HG02852 (cell line): ENCODE data around the gene FBXO47.

ENCODE experiments used
- ATAC-seq: cut with Tn5 transposase; IDR thresholded peaks from one replicate; pipeline ENCODE4 v1.9.1; 2021; ENCODE audit warnings: mild to moderate bottlenecking, moderate library complexity; ENCODE audit not compliant: unreplicated experiment

FBXO47 gene

DNA sequence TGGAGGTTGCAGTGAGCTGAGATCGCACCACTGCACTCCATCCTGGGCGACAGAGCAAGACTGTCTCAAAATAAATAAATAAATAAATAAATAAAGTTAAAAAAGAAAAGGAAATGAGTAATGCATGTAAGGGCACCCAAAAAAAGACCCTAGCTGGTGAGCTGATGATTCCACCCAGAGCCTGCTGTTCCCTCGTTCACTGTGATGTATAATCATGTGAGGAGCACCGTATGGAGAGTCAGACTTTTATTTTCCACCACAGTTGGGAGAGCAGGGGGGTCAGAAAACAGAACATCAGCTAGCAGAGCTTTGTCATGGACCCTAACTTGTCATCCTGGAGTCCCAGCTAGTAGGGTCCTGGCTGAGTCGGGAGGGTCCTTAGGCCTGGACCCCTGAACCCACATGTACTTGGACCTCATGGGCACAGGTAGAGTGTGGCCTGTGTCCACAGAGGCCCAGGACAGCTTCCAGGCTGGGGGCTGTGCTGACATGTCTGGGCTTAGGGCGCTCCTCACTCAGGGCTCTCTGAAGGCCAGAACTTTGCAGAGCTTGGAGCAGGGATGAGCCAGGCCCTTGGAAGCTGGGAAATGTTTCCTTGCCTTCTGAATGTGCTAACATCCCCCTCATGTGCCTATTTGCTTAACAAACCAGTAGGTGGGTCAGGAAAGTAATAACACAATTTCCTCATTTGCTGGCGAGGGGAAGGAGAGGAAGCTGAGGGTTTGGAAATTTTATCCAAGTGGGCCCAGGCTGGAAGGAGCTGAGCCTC is 60.6 kb downstream of the FBXO47 start:
- ATAC-seq: no peak

DNA sequence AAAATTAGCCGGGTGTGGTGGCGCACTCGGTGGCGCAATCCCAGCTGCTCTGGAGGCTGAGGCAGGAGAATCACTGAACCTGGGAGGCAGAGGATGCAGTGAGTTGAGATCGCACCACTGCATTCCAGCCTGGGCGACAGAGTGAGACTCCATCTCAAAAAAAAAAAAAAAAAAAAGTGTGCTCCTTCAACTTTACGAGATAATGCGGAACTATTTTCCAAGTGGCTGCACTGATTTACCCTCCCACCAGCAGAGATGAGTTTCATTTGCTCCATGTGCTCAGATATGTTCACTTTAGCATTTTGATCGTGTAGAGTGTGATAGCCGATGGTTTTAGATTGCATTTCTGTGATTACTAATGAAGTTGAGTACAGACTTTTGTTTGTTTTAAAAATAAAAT is 61.8 kb downstream of the FBXO47 start:
- ATAC-seq: no peak

DNA sequence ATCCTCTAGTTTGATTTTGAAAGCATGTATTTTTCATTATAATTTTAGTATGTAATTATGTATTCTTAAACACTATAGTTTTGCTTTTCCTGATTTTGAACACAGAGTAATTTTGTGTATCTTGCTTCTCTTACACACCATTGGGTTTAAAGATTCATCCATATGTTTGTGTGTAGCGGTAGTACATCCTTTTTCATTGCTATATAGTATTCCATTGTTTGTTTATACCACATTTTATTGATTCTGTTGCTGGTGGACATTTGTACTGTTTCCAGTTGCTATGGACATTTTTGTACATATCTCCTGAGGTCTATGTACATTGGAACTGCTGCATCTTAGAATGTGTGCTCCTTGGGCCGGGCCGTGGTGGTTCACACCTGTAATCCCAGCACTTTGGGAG is 62.3 kb downstream of the FBXO47 start:
- no peak for ATAC-seq

DNA sequence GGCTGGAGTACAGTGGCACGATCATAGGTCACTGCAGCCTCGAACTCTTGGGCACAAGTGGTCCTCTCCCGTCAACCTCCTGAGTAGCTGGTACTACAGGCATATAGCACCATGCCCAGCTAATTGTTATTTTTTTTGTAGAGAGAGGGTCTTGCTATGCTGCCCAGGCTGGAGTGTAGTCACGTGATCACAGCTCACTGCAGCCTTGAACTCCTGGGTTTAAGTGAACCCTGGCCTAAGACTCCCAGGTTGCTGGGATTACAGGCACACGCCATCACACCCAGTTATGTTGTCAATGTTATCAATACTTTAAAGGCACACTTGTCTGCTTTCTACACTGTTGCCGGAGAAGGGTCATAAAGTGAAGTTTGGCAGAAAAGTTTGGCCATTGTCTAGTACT is 63.8 kb downstream of the FBXO47 start:
- ATAC-seq: no peak

DNA sequence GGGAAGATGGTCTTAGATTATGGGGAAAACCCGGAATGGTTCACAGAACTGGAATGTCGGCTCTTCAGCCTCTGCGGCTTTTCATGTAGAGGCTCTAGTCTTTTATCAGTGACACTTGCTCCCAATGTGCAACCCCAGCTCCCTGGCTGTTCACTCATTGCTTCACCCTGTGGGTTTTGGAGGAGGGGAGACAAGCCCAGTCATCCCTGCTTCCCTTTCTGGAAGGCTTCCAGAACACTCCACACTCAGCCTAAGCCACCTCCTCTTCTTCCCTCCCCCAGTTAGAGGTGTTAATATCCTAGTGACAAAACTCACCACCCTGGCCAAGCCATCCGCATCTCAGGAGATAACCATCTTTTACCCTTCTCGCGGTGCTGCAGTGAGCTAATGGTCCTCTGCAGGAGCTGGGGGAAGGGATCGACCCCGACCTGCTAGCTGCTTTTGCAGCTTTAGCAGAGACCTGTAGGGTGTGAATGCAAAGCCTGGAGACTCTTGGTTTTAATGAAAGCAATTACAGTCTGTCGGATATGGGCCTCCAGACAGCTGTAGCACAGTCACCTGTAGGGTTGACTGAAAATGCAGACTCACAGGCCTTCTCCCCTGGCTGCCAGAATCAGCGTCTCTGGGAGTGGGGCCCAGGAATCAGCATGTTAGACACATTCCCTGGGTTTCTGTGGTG is 66.1 kb downstream of the FBXO47 start:
- no peak for ATAC-seq

DNA sequence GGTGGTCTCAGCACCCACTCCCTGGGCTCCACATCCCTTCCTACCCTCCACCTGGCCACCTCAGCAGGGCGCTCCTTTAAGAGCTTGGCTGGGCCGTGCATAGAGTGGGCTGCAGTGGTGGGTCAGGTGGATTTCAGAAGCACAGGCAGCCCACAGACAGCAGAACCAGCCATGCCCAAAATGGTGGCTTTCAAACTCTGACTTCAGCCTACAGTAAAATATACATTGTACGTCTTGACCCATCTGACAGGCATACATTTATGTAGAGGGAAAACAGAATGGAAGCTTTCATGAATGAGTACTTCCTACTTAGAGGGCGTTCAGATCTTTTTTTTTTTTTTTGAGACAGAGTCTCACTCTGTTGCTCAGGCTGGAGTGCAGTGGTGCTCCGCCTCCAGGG is 67.8 kb downstream of the FBXO47 start:
- no peak for ATAC-seq

DNA sequence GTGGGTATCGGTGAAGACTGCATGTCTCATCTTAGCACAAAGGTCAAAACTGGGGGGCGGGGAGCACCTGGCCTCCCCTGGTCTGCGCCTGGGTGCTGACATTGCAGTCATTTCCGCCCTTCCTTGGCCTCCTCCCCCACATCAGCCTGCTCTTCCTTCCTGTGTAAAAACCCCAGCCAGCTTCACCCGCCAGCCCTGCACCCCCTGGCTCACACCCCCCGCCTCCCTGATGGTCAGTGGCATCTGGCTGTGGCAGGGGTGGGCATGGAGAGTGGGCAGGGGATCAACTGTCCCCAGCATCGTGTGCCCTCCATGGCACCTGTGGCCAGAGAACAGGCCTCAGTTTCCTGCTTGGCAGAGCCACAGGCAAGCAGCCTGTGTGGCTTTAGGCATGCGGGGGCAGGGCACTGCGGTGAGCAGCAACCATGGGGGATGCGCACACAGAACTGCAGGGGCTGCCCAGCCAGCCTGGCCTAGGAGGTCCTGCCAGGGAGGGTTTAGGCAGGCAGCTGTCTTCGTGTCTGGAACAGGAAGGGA is 68.3 kb downstream of the FBXO47 start:
- ATAC-seq: peak; percentile 74

DNA sequence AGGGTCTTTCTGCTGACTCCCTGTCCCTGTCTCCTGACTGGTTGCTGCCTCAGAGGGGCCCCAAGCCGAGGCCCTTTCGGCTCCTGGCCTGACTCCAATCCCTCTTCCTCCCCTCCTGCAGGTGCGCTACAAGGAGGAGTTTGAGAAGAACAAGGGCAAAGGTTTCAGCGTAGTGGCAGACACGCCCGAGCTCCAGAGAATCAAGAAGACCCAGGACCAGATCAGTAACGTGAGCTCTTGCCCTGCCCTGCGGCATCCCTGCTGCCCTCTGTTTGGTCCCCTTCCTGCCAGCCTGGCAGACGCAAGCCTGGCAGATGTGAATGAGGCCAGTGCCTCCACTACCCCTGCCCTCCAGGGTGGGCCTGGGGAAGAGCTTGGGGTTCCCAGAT is 68.9 kb downstream of the FBXO47 start:
- no peak for ATAC-seq

DNA sequence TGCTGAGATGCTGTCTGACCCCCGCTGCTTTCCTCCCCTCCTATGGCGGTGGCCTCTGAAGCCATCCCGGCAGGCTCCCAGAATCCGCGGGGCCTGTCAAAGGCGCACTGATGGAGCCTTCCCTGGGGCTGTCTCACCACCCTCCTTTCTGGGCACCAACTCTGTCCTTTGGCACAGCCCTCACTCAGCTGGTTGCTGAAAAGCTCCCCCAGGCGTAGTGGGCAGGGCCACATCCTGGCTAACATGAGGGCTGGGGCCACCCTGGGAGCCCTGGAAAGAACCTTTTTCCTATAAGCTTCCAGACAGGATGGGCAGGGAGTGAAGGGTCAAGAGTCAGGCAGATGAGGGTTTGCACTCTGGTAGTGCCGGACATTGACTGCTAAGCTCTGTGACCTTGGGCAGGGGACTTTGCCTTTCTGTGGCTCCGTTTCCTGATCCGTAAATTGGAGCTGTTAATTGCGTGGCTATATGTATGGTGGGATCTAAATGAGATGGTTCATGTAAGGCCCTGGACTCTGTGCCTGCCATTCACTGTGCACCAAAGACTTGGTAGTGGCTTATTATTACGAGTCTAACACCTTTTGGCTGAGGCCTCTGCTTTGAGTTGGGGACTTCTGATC is 69.4 kb downstream of the FBXO47 start:
- ATAC-seq: no peak

DNA sequence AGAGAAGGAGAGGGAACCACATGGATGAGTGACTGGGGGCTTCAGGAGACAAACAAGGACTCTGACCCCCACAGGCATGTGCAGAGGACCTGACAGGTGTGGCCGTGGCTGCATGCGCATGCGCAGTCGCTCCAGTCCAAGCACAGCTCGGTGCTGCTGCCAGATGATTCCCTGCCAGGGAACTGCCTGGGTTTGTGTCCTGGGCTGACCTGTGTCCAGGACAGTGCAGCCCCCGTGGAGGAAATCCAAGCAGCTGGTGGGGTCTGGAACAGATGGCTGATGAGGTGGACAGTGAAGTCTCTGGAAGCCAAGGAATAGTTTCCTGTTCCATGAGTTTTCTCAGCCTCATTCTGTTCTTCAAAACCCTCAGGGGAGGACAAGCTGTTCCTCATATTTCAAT is 70.0 kb downstream of the FBXO47 start:
- ATAC-seq: no peak

DNA sequence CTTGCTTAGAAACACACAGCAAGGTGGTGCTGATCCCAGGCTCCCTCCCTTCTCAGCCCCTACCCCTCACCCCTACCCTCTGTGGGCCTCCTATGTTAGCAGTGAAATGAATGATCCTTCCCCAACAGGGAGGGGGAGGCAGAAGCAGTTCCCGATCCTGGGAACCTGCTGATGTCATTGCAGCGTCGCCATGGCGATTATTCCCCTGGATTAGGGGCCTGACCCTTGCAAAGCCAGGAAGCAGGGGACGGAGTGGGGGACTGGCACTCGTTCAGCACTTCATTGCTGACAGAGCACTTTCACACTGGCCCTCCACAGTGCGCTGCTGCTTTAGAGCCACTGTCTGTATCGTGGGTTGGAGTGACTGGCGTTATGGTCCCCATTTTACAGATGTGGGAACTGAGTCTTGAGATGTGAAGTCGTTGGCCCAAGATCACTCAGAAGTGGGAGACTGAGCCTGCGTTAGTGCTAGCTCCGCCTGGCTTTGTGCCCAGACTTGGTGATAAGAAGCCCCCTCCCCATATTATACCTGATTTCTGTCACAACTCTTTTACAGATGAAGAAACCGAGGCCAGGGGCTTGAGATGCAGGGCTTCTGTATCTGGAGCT is 70.8 kb downstream of the FBXO47 start:
- ATAC-seq: no peak

DNA sequence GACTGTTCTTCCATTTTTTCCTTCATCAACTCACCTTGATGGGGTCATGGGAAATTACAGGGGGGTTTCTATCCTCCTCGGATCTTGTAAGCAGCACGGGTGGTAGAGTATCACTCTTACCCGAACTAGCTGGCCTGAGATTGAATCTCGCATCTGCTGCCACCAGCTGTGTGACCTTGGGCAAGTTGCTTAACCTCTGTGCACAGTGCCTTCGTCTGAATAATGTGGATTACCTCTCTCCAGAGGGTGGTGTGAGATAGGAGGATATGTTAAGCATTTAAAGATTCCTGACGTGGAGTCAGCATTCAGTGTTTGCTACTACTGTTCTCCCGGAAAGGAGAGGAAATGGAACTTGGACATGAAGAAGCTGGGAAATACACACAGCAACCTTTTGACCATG is 72.9 kb downstream of the FBXO47 start:
- ATAC-seq: no peak

DNA sequence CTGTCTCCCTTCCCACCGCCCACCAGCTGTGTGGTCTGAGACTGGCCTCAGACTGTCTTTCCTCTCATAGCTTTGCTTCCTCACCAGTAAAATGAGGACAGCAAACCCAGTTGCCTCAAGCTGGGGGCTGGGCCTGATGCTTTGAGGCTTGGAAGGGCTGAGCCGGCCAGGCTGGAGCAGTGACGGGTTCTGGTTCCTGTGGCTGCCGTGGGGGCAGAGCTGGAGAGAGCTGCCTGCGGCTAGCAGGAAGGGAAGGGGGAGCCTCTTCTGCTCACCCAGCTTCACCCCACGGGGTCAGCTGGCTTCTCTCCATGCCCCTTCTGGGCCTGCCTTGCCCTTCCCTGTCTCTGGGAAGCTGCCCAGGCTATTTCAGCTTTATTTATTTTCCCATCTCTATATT is 73.6 kb downstream of the FBXO47 start:
- ATAC-seq: no peak

DNA sequence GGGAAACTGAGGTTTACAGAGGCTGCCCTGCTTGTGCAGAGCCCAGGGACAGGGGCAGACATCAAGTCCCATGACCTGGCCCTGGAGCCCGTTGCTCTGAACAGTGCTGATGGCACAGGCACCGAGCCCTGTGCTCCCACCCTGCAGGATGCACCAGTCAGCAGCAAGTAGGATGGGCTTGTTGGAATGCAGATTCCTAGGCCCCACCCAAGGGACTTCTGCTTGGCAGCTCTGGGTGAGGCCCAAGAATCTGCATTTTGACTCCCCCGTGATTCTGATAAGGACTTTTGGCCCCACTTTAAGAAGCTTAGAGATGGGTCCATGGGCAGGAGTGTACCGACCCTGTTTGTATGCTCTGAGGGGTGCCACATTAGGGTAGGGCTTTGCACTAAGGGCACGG is 74.1 kb downstream of the FBXO47 start:
- no peak for ATAC-seq

DNA sequence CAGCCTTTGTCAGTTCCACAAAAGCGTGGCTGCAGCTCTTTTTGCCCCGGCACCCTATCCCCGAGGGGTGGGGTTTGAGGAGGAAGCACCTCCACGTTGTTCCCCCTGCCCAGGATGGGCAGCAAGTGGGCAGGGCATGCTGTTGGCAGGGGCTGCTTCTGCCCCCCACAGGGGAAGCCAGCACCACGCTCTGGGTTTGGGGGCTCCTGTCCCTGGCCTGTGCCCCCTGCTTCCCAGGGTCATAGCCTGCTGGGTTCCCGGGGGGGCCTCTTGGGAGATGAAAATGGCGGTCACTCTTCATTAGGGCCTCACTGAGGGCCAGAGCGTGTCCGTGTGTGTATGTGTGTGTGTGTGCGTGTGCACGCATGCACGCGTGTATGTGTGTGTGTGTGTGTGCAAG is 74.6 kb downstream of the FBXO47 start:
- ATAC-seq: no peak

DNA sequence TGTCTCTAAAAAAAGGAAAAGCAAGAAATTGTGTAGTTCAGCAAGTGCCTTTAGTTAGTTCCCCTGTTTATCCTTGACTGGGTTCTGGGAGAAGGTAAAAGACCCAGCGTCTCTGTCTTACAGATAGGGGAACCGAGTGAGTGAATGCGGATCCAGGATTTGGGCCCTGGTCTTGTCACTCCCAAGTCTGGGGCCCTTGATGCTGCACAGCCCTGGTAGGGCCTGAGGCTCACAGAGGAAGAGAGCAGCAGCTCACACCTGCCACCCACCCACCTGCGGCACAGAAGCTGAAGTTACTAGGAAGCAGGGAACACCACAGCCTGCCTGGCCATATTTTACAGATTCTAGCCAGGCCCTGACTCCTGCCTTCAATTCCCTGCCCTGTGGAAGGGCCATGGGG is 75.1 kb downstream of the FBXO47 start:
- ATAC-seq: no peak

DNA sequence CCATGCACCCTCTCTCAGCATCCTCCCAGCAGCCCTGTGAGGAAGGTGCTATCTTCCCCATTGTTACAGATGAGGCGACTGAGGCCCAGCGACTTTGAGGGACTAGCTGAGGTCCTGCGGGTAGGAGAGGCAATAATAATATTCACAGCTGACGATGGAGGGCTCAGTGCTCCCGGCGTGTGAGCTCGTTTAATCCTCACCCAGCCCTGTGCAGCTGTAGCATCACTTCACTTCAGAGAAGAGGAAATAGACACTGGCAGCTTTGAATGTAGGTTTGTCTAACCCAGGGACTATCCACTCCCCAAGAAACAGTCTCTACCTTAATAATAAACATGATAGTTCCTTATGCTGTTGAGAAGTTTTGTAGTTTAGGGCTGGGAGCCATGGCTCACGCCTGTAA is 75.8 kb downstream of the FBXO47 start:
- ATAC-seq: no peak

DNA sequence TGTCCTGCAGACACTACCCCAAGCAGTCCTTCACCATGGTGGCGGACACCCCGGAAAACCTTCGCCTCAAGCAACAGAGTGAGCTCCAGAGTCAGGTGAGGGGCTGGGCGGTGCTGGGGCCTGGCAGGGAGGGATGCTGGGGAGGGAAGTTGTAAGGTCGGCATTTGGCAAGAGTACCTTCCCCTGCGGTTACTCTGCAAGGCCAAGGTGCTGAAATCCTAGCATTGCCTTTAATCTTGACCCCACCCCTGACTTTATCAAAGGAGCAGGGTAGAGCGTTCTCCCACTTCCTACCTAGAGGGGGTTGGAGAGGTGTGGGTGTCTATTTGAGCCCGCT is 76.8 kb downstream of the FBXO47 start:
- no peak for ATAC-seq

DNA sequence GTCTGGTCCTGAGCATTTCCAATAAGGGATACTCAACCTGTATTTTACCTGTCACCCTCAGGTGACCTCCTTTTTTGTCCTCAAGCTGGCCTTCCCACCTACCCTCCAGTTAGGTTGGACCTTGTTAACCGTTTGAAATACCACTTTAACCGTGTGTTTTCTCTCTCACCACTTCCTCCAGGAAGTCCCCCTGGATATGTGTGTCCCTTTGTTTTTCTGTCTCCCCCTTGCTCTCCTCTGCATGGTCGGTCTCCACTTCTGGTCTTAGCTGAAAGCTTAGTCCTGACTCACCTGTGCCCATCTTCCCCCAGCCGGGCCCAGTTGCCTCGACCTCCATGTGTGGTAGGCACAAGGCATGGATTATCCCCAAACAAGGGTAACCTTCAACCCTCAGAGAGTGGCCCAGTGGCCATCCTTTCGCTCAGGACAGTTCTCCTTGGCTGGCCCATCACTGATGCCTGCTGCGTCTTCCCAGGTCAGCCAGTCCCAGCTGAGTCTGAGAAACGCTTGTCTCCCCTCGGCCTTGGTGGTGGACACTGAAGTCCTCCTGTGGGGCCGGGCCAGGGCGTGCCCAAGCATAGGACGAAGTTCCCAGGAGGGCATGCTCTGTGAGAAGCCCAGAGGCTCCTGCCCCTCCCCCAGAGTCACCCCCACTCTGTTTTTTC is 77.3 kb downstream of the FBXO47 start:
- ATAC-seq: no peak

DNA sequence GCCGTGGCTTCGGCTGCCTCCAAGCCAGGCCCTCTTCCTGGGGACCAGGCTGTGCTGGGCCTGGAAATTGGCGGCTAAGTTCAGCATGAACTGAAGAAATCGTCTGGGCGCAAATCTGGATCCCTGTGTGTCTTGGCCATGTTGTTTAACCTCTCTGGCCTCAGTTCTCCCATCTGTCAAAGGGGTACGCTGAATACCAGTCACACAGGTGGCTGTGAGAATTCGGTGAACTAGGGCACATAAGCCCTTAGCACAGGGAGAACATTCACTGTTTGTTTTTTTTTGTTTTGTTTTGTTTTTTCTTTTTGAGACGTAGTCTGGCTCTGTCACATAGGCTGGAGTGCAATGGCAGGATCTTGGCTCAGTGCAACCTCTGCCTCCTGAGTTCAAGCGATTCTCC is 78.4 kb downstream of the FBXO47 start:
- ATAC-seq: no peak

DNA sequence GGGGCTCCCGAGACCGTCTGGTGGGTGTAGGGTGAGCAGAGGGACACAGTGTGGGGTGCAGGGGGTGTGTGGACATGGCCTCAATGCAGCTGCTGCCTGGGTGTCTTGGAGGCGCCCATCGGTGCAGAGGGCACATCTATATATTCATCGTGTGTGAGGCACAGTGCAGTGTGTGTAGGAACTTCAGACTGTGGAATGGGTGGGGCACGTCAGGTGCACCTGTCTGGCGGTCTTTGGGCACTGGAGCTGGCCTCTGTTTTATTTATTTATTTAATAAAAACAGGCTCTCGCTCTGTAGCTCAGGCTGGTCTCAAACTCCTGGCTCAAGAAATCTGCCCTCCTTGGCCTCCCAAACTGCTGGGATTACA is 80.6 kb downstream of the FBXO47 start:
- no peak for ATAC-seq
